ENCODE measurements around the gene LCP1. TPM values are rescaled to one million over a fixed set of nuclear protein-coding genes. Genes with fewer than 3 reads are reported as not detected.

Gene LCP1
- total RNA-seq, 1 experiment from 2014 or later = 54.6 TPM

- H3K27me3 Mint-ChIP-seq (ENCODE audit: unreplicated experiment) = peaks cover 8% of the 10 kb centered on the region
- no peak overlapping the region for H3K4me3 Mint-ChIP-seq (ENCODE audit: low read depth, unreplicated experiment)
- CTCF ChIA-PET = no interaction called here
- H3K4me1 Mint-ChIP-seq (ENCODE audit: low read depth, unreplicated experiment) = no peaks in the 10 kb centered on the region
- H3K27ac Mint-ChIP-seq (ENCODE audit: unreplicated experiment) = no peak overlapping the region
- no TSS peak for BruUV-seq (replicated peaks)
- no peak for DNase-seq
- H3K36me3 Mint-ChIP-seq (ENCODE audit: insufficient read depth, unreplicated experiment) = no peaks in the 10 kb centered on the region
- intact Hi-C loops (cut with micrococcal nuclease; ENCODE audit: unreplicated experiment) = no loop called here
- H3K9me3 Mint-ChIP-seq (ENCODE audit: low read depth, unreplicated experiment) = no peaks in the 10 kb centered on the region
- TF ChIP-seq, protein P1, sequence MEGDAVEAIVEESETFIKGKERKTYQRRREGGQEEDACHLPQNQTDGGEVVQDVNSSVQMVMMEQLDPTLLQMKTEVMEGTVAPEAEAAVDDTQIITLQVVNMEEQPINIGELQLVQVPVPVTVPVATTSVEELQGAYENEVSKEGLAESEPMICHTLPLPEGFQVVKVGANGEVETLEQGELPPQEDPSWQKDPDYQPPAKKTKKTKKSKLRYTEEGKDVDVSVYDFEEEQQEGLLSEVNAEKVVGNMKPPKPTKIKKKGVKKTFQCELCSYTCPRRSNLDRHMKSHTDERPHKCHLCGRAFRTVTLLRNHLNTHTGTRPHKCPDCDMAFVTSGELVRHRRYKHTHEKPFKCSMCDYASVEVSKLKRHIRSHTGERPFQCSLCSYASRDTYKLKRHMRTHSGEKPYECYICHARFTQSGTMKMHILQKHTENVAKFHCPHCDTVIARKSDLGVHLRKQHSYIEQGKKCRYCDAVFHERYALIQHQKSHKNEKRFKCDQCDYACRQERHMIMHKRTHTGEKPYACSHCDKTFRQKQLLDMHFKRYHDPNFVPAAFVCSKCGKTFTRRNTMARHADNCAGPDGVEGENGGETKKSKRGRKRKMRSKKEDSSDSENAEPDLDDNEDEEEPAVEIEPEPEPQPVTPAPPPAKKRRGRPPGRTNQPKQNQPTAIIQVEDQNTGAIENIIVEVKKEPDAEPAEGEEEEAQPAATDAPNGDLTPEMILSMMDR (IDR thresholded peaks at IDR 0.05; ENCODE audit: unreplicated experiment) = no peak
Measured at GRCh38 chr13:46101002-46101401, 81.0 kb downstream of the LCP1 start.

DNA sequence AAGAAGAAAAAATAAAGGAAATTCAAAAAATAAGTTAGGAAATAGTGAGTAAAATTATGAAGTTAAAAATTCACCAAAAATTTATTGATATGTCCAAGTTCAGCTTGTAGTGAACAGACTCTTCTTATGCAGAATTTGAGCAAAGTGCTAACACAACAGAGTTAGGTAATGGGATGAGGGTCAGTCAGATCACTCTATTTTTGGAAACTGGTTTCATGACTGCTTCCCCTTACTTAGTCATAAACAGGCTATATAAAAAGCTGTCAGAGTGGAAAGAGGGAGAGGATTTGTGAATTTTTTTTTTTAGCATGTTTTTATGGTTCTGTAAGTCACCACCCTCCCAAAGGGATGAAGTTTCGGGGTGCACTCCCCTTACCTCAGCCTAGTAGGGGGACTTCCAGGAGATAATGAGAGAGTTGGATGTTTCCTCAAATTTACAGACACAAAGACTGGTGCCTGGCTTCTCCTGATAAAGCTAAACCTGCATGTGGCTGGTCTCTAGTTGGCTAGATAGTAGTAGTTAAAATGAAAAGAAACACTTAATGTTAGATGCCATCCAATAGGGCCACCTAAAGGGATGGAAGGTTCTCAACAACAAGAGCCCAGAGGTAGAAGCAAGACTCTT, 81.7 kb downstream of the LCP1 start:
- CTCF ChIA-PET = no interaction called here
- TF ChIP-seq, protein P1 (IDR thresholded peaks at IDR 0.05; ENCODE audit: unreplicated experiment) = no peak

GRCh38 chr13:46097663-46098062, 84.3 kb downstream of the LCP1 start:
- Mint-ChIP-seq H3K4me3 (ENCODE audit: low read depth, unreplicated experiment) (no peak overlapping the region), H3K36me3 (ENCODE audit: insufficient read depth, unreplicated experiment) (no peaks in the 10 kb centered on the region), H3K27me3 (ENCODE audit: unreplicated experiment) (peaks cover 30% of the 10 kb centered on the region), H3K4me1 (ENCODE audit: low read depth, unreplicated experiment) (no peaks in the 10 kb centered on the region), H3K9me3 (ENCODE audit: low read depth, unreplicated experiment) (no peaks in the 10 kb centered on the region), H3K27ac (ENCODE audit: unreplicated experiment) (no peak overlapping the region)
- TF ChIP-seq, protein P1 (IDR thresholded peaks at IDR 0.05; ENCODE audit: unreplicated experiment) = no peak
- no TSS peak for BruUV-seq (replicated peaks)
- CTCF ChIA-PET = no interaction called here
- intact Hi-C loops (cut with micrococcal nuclease; ENCODE audit: unreplicated experiment) = no loop called here
- no peak for DNase-seq

More for the DNA sequence above, 81.7 kb downstream of the LCP1 start:
- Mint-ChIP-seq H3K4me3 (ENCODE audit: low read depth, unreplicated experiment) (no peak overlapping the region), H3K9me3 (ENCODE audit: low read depth, unreplicated experiment) (no peaks in the 10 kb centered on the region), H3K27me3 (ENCODE audit: unreplicated experiment) (peaks cover 8% of the 10 kb centered on the region), H3K27ac (ENCODE audit: unreplicated experiment) (no peak overlapping the region), H3K36me3 (ENCODE audit: insufficient read depth, unreplicated experiment) (no peaks in the 10 kb centered on the region), H3K4me1 (ENCODE audit: low read depth, unreplicated experiment) (no peaks in the 10 kb centered on the region)
- intact Hi-C loops (cut with micrococcal nuclease; ENCODE audit: unreplicated experiment) = no loop called here
- DNase-seq = no peak
- no TSS peak for BruUV-seq (replicated peaks)

DNA sequence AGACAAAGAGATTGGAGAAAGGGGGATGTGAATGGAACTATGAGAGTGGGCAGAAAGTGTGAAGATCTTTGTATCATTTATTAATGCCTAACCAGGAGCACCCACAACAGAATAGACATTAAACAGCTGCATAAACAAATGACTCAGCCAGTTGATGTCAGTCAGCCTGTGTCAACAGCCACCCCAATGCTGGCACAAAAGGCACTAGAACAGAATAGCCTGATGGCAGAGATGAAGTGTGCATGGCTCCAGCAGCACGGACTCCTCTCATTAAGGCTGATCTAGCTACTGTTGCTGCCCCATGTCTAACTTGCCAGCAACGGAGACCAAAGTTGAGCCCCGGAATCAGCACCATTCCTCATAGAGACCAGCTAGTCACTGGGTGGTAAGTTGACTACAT, 85.0 kb downstream of the LCP1 start:
- no TSS peak for BruUV-seq (replicated peaks)
- Mint-ChIP-seq H3K27ac (ENCODE audit: unreplicated experiment) (no peak overlapping the region), H3K4me1 (ENCODE audit: low read depth, unreplicated experiment) (no peaks in the 10 kb centered on the region), H3K4me3 (ENCODE audit: low read depth, unreplicated experiment) (no peak overlapping the region), H3K36me3 (ENCODE audit: insufficient read depth, unreplicated experiment) (no peaks in the 10 kb centered on the region), H3K9me3 (ENCODE audit: low read depth, unreplicated experiment) (no peaks in the 10 kb centered on the region), H3K27me3 (ENCODE audit: unreplicated experiment) (peaks cover 37% of the 10 kb centered on the region)
- no peak for DNase-seq
- CTCF ChIA-PET = interaction anchor here (0.6 kb wide), 1 partner anchor 443 kb away, joined by 3 read pairs; no protein-coding TSS in a partner anchor
- TF ChIP-seq, protein P1 (IDR thresholded peaks at IDR 0.05; ENCODE audit: unreplicated experiment) = no peak
- intact Hi-C loops (cut with micrococcal nuclease; ENCODE audit: unreplicated experiment) = no loop called here
